BJ (cell line): ENCODE measurements around the gene ZKSCAN3. TPM values are rescaled to one million over a fixed set of nuclear protein-coding genes. Genes with fewer than 3 reads are reported as not detected.
"Not testable (repeated sequence)": the region's sequence is repeated elsewhere in the genome, so short reads cannot be mapped to it uniquely, and the experiment has no call there.

ENCODE experiments used
- CTCF ChIA-PET: fragments of 350-600 bp; formaldehyde crosslinking; extraction: SDS; loops from one replicate; lab custom pipeline; 2021; ENCODE audit warnings: antibody characterized with exemption, inconsistent platforms; lab: Yijun Ruan, JAX
- POLR2A ChIA-PET: fragments of 300-600 bp; sonication (Branson Sonifier 250); formaldehyde crosslinking; extraction: SDS; loops from one replicate; lab custom pipeline; 2021; ENCODE audit warnings: antibody characterized with exemption; lab: Charles Lee
- DNase-seq: peaks from one replicate; pipeline ENCODE4 v3.0.0-alpha.2; 2011; ENCODE audit warnings: low read depth
- H3K27me3 ChIP-seq: 2 replicates; pipeline ENCODE4 v1.6.0; 2011; ENCODE audit warnings: low read length; ENCODE audit not compliant: control insufficient read depth, insufficient read depth
- H3K36me3 ChIP-seq: 2 replicates; pipeline ENCODE4 v1.5.1; 2011; ENCODE audit warnings: low read length; ENCODE audit not compliant: control insufficient read depth, insufficient read depth
- H3K4me3 ChIP-seq: 2 replicates; pipeline ENCODE4 v1.5.1; 2011; ENCODE audit warnings: low read depth, mild to moderate bottlenecking, control low read depth, low read length
- CTCF ChIP-seq: IDR thresholded peaks from 2 replicates; pipeline ENCODE4 v1.5.1; 2011; ENCODE audit warnings: low read depth, mild to moderate bottlenecking, control low read depth, inconsistent platforms, low read length, moderate library complexity; ENCODE audit not compliant: insufficient read depth
- polyA minus RNA-seq: library from RNA; depleted of rRNA, polyadenylated mRNA; stranded (reverse); fragments of >200 nt; gene quantifications from 2 replicates; pipeline ENCODE4 v1.2.3, GENCODE V29; 2011; rRNA and poly(A)+ RNA removed
- polyA plus RNA-seq: library from polyadenylated mRNA; depleted of rRNA; stranded (reverse); fragments of >200 nt; gene quantifications from 2 replicates; pipeline ENCODE4 v1.2.3, GENCODE V29; 2011; rRNA removed

Gene ZKSCAN3
- polyA plus RNA-seq (2.1 and 2.9 TPM in 2 replicates), polyA minus RNA-seq (1.8 and 1.9 TPM in 2 replicates)

GRCh38 chr6:28349892-28350737, at the start of gene ZKSCAN3:
Gene ZKSCAN3 (plus strand): TSS chr6:28349947. CDS start chr6:28359587, 9,640 bp downstream.
- ChIA-PET POLR2A (interaction anchor here (0.5 kb wide), 1 partner anchor 849 kb away, joined by 6 read pairs; no protein-coding TSS in a partner anchor), CTCF (interaction anchor here (1.1 kb wide), 1 partner anchor 33 kb away, joined by 3 read pairs; no protein-coding TSS in a partner anchor)
- TF ChIP-seq CTCF: no peak
- no peak for DNase-seq
- no peaks in the 10 kb centered on the region for H3K36me3 ChIP-seq
- H3K27me3 ChIP-seq: peaks cover 6% of the 10 kb centered on the region
- peak within 1 kb of the TSS; percentile 55 for H3K4me3 ChIP-seq

GRCh38 chr6:28303570-28303969, 46.2 kb upstream of the ZKSCAN3 start:
- H3K4me3 ChIP-seq: no peak overlapping the region
- H3K27me3 ChIP-seq: no peaks in the 10 kb centered on the region
- no peak for DNase-seq
- peaks cover 1% of the 10 kb centered on the region; the same call in 1 of the 2 replicates for H3K36me3 ChIP-seq
- CTCF ChIA-PET: no interaction called here
- TF ChIP-seq CTCF: no peak
- POLR2A ChIA-PET: no interaction called here

GRCh38 chr6:28306363-28306762, 43.4 kb upstream of the ZKSCAN3 start:
- DNase-seq, POLR2A ChIA-PET, H3K4me3 ChIP-seq, CTCF ChIA-PET, H3K27me3 ChIP-seq, H3K36me3 ChIP-seq: not testable (repeated sequence)

GRCh38 chr6:28311139-28311823, 38.5 kb upstream of the ZKSCAN3 start:
- H3K27me3 ChIP-seq: no peaks in the 10 kb centered on the region
- no peak overlapping the region for H3K4me3 ChIP-seq
- no peak for DNase-seq
- ChIA-PET CTCF (no interaction called here), POLR2A (no interaction called here)
- TF ChIP-seq CTCF: no peak
- H3K36me3 ChIP-seq: no peaks in the 10 kb centered on the region

- POLR2A ChIA-PET: no interaction called here
Measured at GRCh38 chr6:28312939-28313338, 36.8 kb upstream of the ZKSCAN3 start.

More at GRCh38 chr6:28312939-28313338, 36.8 kb upstream of the ZKSCAN3 start:
- H3K36me3 ChIP-seq: no peaks in the 10 kb centered on the region
- no peak for DNase-seq
- CTCF ChIA-PET: interaction anchor here (0.7 kb wide), 1 partner anchor 109 kb away, joined by 3 read pairs; no protein-coding TSS in a partner anchor
- H3K27me3 ChIP-seq: no peaks in the 10 kb centered on the region
- no peak for TF ChIP-seq CTCF
- H3K4me3 ChIP-seq: no peak overlapping the region
